ENCODE data around the gene EXOSC7.

Gene EXOSC7

DNA sequence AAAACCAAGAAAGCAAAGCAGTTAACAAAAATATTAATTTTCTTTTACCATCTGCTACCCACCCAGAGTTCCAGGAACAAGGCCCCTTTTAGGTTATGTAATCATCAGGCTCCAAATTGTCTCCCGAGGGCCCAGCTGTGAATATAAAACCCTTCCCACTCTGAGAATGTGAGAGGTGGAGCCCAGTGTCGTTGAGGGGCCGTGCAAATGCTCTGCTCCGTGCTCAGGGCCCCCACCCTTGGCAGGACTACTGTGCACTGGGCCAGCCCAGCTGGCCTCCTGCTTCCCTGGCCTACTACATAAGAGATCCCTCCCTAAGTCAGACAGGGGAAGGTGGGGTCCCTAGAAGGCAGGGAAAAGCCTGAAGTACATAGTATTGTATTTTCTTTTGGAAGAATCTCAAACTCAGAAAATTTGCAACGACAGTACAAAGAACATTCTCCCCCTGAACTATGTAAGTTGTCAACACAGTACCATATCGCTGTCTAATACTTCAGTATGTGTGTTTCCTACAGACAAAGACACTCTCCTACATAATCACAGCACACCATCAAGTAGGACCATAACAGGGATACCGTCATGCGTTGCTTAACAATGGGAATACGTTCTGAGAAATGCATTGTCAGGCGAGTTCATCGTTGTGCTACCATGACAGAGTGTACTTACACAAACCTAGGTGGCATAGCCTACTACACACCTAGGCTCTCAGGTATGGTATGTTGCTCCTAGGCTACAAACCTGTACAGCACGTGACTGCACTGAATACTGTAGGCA, 45.7 kb downstream of the EXOSC7 start:
- no peak for DNase-seq (ENCODE audit: extremely low read depth in 1 of 2, low read depth in 1 of 2)

DNA sequence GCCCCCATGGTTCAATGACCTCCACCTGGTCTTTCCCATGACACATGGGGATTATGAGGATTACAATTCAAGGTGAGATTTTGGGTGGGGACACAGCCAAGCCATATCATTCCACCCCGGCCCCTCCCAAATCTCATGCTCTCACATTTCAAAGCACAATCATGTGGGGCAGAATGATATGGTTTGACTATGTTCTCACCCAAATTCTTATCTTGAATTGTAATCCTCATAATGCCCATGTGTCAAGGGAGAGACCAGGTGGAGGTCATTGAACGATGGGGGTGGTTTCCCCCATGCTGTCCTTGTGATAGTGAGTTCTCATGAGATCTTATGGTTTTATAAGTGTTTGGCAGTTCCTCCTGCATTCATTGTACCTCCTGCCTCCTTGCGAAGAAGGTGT, 47.6 kb downstream of the EXOSC7 start:
- DNase-seq (ENCODE audit: extremely low read depth in 1 of 2, low read depth in 1 of 2) = no peak

DNA sequence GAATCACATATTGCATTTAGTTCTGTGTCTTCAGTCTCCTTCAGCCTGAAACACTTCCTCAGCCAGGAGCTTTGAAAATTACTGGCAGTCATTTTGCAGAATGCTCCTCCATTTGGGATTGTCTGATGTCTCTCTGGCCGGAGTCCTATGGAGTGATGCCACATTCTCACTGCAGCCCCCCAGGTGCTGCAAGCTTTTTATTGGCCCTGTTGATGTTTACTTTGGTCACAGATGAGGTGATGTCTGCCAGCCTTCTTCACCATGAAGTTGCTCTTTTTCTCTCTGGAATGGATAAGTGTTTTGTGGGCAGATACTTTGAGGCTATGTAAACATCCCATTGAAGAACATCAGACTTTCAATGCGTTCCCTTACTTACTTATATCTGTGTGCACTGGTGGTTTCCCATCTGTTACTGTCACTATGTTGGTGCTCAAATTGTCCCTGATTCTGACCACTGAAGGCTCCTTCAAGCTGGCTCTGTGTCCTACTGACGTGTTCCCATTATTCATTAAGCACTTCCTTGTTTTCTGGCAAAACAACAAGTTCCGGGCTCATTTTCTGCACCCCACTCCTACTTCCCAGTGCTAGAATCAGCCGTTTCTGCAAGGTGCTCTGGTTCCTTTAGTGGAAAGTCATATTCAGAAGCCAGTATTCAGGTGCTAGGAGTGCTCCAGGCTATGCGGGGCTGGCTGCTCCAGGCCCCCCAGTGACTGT, 48.7 kb downstream of the EXOSC7 start:
- DNase-seq (ENCODE audit: extremely low read depth in 1 of 2, low read depth in 1 of 2) = no peak

DNA sequence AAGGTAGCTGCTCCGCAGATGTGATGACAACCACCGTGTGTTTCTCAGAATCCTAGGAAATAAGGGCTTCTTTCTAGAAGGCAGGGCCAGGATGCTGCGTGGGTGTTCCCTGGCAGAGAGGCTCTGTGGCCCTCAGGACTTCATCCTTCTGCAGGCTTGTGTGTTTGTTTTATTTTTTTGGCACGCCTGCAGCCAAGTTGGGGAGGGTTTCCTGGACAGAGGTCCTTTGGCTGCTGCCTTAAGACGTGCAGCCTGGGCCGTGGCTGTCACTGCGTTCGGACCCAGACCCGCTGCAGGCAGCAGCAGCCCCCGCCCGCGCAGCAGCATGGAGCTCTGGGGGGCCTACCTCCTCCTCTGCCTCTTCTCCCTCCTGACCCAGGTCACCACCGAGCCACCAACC, 50.0 kb downstream of the EXOSC7 start, which contains the start of gene CLEC3B:
Gene CLEC3B (plus strand): TSS at position 266 of the 400 bp plus-strand sequence. CDS start 60 bp downstream, at position 326.
- no peak for DNase-seq (ENCODE audit: extremely low read depth in 1 of 2, low read depth in 1 of 2)

DNA sequence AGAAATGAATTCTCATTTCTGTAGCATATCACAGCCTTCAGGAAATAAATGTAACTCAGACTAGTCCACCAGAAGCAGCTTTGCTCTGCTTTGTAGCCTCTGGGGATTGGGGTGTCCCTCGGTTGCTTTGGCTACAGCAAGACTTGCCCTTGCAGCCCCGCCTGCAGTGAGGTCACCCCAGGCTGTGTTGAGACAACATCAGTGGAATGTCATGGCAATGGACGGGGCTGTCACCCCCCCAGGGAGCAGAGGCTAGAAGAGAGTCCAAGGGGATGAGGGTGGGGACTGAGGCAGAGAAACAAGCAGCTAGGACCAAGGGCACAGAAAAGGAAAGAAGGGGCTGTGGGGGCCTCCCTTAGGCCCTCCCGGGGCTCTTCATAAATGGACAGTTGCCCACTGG, 50.9 kb downstream of the EXOSC7 start:
- no peak for DNase-seq (ENCODE audit: extremely low read depth in 1 of 2, low read depth in 1 of 2)

DNA sequence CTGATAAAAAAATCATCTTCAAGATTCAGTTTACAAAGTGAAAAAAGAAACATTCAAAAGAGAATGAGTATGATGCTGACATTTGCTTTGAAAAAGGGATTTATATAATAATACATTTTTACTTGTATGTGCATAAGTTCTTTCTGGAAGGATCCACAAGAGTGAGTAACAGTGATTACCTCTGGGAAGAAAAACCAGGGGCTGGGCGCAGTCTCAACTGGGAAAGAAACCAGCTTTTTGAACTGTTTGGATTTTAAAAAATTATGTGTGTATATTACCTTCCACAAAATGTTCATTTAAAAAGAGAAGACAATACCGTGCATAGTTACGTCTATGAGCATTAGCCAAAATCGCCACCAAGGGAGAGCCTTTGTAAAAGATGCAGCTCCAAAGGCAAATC, 51.4 kb downstream of the EXOSC7 start:
- DNase-seq (ENCODE audit: extremely low read depth in 1 of 2, low read depth in 1 of 2) = no peak

DNA sequence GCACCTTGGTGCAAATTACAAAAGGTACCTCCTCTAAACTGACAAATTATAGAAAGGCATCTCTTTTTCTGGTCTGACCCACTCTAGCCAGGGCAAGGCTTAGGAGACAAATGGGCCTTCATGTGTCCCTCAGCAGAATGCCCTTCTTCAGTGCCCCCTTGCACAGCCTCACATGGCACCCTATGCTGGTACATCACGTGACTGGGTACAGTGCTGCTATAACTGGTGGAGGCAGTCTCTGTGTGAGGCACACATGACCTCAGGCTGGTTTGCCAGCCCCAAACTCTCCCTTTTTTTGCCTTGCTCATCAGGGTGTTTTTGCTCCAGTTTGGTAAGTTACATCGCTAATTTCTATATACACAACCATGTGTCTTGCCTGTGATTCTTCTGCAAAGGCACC, 53.2 kb downstream of the EXOSC7 start:
- no peak for DNase-seq (ENCODE audit: extremely low read depth in 1 of 2, low read depth in 1 of 2)

DNA sequence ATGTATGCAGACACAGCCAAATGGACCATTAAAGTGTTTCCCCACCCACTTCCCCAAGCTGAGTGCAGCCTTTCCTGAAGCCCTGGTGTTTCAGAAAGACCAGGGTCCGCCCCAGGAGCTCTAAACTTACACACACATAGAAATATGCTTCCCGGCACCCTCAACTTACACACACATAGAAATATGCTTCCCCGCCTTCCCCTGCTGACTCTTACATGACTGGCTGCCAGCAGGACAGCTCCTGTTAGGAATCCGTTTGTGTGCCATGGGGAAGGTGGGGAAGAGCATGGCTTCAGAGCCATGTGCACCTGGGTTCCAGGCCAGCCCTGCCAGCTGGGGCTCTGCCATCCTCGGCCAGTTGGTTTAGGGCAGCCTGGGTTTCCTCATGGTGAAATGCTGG, 53.6 kb downstream of the EXOSC7 start:
- DNase-seq (ENCODE audit: extremely low read depth in 1 of 2, low read depth in 1 of 2) = no peak

DNA sequence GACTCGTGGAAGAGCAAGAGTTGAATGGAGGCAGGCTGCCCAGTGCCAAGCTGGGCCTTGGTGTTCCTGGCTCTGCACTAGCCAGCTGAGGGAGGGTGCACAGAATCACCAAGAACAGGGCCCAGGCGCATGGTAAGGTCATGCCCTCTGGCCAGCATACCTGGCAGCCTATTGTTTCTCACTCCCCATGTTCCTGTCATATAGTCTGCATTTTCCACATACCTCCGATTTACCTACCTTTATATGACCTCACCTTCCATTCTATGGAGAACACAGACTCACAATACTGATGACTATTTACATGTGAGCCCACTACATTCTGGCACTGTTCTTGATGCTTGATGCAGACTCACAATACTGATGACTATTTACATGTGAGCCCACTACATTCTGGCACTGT, 55.5 kb downstream of the EXOSC7 start:
- DNase-seq (ENCODE audit: extremely low read depth in 1 of 2, low read depth in 1 of 2) = no peak

DNA sequence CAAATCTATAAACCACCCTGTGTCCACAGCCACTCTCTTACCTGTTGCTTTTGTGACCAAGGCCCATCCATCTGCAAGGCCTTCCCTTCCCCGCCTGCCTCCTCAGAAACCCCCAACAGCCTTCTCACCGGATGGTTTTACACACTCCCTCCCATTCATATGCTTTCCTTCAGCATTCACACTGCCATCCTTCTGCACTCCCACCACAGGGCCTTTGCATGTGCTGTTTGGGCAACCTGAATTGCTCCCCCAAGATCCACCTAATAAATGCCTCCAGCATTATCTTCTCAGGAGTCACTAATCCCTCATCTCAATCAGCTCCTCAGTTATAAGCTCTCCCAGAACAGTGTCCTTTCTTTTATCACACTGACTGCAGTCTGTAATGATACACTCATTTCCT, 56.1 kb downstream of the EXOSC7 start:
- DNase-seq (ENCODE audit: extremely low read depth in 1 of 2, low read depth in 1 of 2) = no peak

DNA sequence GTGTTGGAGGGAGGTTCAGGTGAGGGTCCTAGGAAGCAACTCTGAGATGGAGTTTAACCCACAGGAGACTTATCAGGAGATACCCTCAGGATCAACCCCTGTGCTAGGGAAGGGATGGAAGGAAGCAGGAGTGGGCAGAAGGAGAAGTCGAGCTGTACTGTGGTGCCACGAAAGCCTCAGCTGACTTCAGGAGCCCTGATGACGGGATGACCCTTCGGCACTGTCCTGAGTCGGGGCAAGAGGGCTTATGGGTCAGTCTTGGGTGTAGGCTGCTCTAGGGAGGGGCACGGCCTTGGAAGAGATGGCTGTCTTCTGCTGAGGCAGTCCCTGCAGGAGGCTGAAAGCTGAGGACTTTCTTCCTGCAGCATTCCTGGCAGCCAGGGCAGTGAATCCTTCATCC, 57.7 kb downstream of the EXOSC7 start:
- DNase-seq (ENCODE audit: extremely low read depth in 1 of 2, low read depth in 1 of 2) = no peak

DNA sequence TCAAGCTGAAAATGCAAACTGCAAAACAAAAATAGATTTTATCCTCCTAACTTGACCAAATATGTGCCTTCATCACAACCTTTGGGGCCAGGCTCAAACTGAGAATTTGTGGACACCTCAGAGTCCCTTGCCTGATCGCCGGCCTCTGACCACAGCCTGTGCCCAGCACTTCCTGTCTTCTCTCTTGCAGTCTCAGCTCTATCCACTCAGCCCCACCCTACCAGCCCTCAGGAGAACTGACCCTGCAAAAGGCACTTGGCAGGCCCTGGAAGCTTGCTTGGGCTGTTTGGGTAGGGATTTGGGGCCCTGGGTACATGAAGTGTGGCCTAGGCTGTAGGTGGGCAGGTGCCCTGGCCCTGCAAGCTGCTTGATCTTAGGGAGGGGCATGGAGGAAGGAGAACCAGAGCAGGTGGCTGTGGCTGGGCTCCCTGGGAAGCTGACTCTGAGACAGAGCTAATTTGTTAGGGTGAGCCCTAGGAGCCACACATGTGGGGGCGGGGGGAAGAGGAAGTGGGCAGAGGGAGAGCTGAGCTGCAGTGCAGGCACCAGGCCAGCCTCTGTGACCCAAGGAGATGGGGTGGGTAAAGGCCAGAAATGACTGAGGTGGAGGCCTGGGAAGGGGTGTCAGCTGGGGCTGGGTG, 58.7 kb downstream of the EXOSC7 start:
- no peak for DNase-seq (ENCODE audit: extremely low read depth in 1 of 2, low read depth in 1 of 2)

DNA sequence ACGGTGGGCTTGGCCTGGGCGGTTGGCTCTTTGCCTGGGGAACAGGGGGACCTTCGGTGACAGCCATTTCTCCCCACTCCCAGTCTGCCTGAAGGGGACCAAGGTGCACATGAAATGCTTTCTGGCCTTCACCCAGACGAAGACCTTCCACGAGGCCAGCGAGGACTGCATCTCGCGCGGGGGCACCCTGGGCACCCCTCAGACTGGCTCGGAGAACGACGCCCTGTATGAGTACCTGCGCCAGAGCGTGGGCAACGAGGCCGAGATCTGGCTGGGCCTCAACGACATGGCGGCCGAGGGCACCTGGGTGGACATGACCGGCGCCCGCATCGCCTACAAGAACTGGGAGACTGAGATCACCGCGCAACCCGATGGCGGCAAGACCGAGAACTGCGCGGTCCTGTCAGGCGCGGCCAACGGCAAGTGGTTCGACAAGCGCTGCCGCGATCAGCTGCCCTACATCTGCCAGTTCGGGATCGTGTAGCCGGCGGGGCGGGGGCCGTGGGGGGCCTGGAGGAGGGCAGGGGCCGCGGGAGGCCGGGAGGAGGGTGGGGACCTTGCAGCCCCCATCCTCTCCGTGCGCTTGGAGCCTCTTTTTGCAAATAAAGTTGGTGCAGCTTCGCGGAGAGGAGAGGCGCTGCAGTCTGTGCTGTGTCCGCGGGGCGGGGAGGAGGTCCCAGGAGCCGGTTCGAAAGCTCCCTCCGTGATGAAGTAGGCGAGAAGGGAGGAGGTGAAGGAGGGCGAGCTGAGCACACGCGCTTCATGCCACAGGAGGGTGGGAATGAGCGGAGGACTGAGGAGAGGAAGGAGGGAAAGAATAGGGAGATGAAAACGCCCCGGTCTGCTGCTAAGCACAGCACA, 59.6 kb downstream of the EXOSC7 start:
- DNase-seq (ENCODE audit: extremely low read depth in 1 of 2, low read depth in 1 of 2) = no peak

DNA sequence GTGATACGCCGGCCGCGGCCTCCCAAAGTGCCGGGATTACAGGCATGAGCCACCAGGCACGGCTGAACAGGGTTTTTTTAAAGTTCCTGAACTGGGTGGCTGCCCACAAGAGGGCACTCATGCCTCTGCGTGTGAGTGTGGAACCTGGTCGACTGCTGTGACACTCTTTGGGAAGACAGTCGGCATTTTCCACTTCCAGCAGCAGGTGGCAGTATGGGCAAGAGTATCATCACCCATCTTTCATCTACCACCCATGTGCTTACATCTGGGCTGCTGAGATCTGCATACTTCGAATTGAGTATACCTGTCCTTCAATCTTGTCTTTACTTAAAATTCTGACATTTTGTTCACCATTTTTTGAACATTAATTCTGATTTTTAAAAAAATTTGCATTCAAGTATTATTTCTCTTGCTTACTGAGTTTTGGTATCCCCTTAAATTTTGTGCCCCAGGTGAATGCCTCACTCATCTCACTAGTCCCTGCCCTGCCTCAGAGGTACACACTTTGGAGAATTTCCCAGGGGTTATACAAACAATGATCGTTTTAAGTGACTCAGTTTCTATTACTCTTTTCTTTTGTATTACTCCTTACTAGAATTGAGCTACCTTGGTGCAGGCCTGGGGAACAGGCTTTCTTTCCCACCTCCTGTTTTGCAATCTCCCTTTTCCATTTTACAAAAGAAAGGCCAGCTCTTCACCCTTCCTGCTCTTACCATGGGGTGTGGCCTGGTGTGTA, 61.8 kb downstream of the EXOSC7 start:
- DNase-seq (ENCODE audit: extremely low read depth in 1 of 2, low read depth in 1 of 2) = peak; percentile 76

DNA sequence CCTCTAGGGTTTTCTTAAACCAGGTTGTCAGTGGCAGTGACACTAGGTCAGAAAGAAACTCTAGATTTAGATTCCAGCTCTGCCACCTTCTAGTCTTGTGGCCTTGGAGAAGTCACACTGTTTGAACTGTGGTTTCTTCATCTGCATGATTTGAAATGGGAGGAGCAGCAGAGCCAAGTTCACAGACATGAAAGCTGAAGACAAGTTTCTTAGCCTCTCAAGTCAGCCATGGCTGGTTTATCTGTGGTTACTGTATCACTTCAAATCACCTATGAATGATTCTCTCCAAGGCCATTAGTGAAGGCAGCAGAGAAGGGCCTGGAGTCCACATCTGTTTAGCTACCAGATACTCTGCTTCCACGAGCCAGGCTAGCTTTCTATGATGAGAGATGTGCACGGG, 65.6 kb downstream of the EXOSC7 start:
- DNase-seq (ENCODE audit: extremely low read depth in 1 of 2, low read depth in 1 of 2) = no peak

DNA sequence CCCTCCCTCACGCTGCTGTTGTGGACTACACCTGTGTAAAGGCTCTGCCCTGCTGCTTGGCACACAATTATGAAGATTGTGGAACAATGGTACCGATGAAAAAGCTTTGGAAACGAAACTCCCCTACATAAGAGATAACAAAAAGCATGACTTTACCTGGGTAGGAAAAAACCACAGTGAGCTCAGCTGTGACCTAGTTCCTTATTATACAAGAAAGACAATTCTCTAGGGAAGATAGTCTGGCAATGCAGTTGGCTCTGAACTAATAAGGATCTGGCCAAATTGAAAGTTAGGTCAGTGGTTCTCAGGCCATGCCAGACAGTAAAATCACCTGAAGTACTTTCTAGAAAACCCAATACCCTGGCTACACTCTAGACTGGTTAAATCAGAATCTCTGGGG, 66.1 kb downstream of the EXOSC7 start:
- no peak for DNase-seq (ENCODE audit: extremely low read depth in 1 of 2, low read depth in 1 of 2)

DNA sequence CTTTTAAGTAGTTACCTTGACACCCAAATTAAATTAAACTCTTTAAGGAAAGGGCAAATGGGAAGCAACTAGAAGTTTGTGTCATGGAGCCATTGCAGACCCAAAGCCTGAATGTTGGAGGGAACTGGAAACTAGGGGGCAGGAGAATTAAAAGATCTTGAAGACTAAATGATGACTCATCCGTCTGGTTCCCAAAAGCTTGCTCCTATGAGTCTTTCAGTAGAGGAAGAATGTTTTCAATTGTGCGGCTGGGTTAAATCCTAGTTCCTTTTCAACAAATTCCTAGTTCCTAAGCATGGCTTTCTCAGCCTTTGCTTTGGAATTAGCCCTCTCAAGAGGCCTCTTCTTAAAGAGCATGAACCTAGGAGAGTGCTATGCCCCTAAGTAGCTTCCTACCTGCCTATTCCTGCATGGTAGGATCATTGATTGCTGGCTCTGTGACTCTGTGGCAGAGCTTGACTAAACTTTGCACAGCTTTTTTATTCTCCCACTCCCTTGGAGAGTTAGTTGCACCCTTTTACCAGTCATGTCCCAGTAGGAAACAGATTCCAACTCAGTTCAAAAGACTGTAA, 67.8 kb downstream of the EXOSC7 start:
- DNase-seq (ENCODE audit: extremely low read depth in 1 of 2, low read depth in 1 of 2) = no peak

DNA sequence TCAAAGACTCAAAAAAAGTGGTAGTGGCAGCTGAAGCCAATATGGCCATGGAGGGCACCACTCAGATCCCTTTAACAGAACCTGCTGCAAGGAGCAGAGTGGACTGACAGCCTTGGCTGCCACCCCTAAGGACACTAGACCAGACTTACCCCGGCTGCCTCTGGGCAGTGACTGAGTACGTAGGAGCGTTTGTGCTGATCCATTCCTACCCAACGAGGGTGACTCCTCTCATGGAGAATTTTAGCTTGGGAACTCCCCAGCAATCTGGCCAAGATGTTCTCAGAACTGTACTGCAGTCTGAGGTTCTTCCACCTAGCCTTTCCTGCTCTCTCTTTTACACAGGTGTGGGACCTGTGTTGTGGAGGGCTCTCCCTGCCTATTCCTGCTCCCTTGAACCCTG, 72.2 kb downstream of the EXOSC7 start:
- DNase-seq (ENCODE audit: extremely low read depth in 1 of 2, low read depth in 1 of 2) = no peak

DNA sequence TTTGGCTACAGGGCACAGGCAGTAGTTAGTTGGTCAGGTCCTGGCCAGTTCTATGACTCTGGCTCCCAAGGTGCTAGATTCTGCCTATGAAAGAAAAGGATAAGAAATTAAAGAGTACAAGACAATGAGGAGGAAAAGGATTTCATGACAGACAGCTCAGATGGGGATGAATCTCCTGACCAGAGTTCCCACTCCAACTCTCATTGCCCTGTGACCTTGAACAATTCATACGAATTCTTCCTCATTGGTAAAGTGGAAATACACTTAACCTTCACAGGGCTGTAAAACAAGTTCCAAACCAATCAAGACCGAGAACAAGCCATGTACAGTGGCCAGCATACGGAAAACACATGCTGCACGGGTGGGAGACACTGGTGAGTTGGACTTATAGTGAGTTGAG, 73.8 kb downstream of the EXOSC7 start:
- DNase-seq (ENCODE audit: extremely low read depth in 1 of 2, low read depth in 1 of 2) = no peak

DNA sequence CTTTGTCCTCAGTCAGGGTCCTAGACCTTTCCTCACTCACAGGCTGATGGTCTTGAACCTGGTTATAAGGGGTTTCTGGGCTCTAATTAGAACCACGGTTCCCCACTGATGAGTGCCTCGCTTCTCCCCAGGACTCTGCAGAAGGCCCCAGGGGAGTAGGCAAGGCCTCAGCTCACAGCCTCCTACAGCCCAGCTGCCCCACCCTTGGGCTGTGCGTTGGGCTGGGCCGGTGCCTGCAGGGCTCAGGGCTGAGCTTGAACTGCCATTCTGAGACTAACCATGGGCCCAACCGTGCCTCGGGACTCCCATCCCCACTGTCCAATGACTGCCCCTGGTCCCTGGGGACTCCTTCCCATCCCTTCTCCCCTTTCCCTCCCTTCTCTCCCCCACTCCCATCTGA, 75.6 kb downstream of the EXOSC7 start:
- no peak for DNase-seq (ENCODE audit: extremely low read depth in 1 of 2, low read depth in 1 of 2)

Measured in activated CD8-positive, alpha-beta memory T cell treated with anti-CD3 and anti-CD28 coated beads for 1 hour (primary cell).